Ovary (tissue), 9 donors: Measurements from ENCODE around the gene VTA1. TPM values are rescaled to one million over a fixed set of nuclear protein-coding genes. Genes with fewer than 3 reads are reported as not detected.

Experiments used
- DNase-seq, 5 donors: peaks; one replicate each; pipeline ENCODE4 v3.0.0-alpha.2; 2019 to 2020
- H3K27ac ChIP-seq, 2 donors: fragments of 200-600 bp; one replicate each; pipeline versions ENCODE4 v1.5.1 to v1.8.0; 2019 to 2022
- H3K27me3 ChIP-seq: fragments of 200-600 bp; one replicate; pipeline ENCODE4 v1.8.0; 2022
- H3K36me3 ChIP-seq: fragments of 200-600 bp; sonication (generic); one replicate; pipeline ENCODE4 v1.5.1; 2019
- H3K4me1 ChIP-seq: one replicate; pipeline ENCODE4 v1.8.1; 2013; ENCODE audit warnings: mild to moderate bottlenecking, moderate library complexity; ENCODE audit not compliant: insufficient read depth
- H3K4me3 ChIP-seq: fragments of 200-600 bp; sonication (generic); one replicate; pipeline ENCODE4 v1.5.1; 2017
- H3K9me3 ChIP-seq, 2 donors: fragments of 200-600 bp in 1 of 2; sonication (generic) in 1 of 2; one replicate each; pipeline versions ENCODE4 v1.5.1 to v1.8.1; 2013 to 2019; ENCODE audit warnings: mild to moderate bottlenecking in 1 of 2, moderate library complexity in 1 of 2
- EP300 ChIP-seq: sonication (generic); formaldehyde crosslinking; IDR thresholded peaks from one replicate; pipeline ENCODE4 v1.6.1; 2017; ENCODE audit warnings: antibody characterized with exemption
- POLR2A ChIP-seq: fragments of 450-650 bp; IDR thresholded peaks from one replicate; pipeline ENCODE4 v1.6.1; 2017; ENCODE audit warnings: antibody characterized with exemption, mild to moderate bottlenecking, moderate library complexity
- WGBS, 3 donors: extraction: QIAGEN DNeasy Blood & Tissue Kit in 1 of 3; methylation state at CpG; one replicate each; pipeline versions ENCODE4 v1.1.5 to v1.1.7; 2013 to 2017; 5-methylcytosine and 5-hydroxymethylcytosine counted together
- intact Hi-C, 4 donors: fragments of 100-400 bp; cut with DNase I; formaldehyde crosslinking; loops; one replicate each; pipeline versions ENCODE4 v1.11.0 to v1.15.1; 2022 to 2023
- polyA plus RNA-seq, 2 donors: library from polyadenylated mRNA; stranded (reverse); fragments of 200-250 nt in 1 of 2; fragments of 350-450 nt in 1 of 2; fragmentation: Illumina TruSeq in 1 of 2; extraction: RNeasy Lipid Tissue Mini Kit (QIAGEN cat#74804) in 1 of 2; gene quantifications; one replicate each; pipeline ENCODE4 v1.2.3, GENCODE V29; 2013 to 2014
- total RNA-seq, 7 donors: library from RNA; depleted of rRNA in 2 of 7; stranded (reverse); fragments of >200 nt in 2 of 7; fragmentation: NEBNext Ultra II Directional in 3 of 7; extraction: Animal tissue kit (Norgen Biotek cat#: 25700) in 3 of 7; gene quantifications; one replicate each; pipeline versions ENCODE4 v1.1.0 to v1.2.4, GENCODE V29; 2016 to 2023
- TF ChIP-seq, protein P1 (sequence below), 3 donors: fragments of 450-650 bp in 2 of 3; fragments of 200-600 bp in 1 of 3; IDR thresholded peaks; one replicate each; pipeline versions ENCODE4 v1.5.1 to v1.8.0; 2016 to 2022; ENCODE audit warnings: antibody characterized with exemption in 3 of 3, mild to moderate bottlenecking in 1 of 3
- donor health status: DM: no; HTN: no; CAD: no; lungs with moderate emphysema.
- donor health status: DM: no; HTN: no; CAD: no.
- donor health status: Bipolar disorder and iron deficiency.
- donor health status: DM: yes; HTN: yes; CAD: no.
- donor health status: DM: no; HTN: no; CAD: no.
- donor health status: DM: yes; HTN: yes; CAD: no.

The VTA1 gene
- total and polyA plus RNA-seq, 9 donors, result 17.6 to 36.9 (median 24.5) TPM

DNA sequence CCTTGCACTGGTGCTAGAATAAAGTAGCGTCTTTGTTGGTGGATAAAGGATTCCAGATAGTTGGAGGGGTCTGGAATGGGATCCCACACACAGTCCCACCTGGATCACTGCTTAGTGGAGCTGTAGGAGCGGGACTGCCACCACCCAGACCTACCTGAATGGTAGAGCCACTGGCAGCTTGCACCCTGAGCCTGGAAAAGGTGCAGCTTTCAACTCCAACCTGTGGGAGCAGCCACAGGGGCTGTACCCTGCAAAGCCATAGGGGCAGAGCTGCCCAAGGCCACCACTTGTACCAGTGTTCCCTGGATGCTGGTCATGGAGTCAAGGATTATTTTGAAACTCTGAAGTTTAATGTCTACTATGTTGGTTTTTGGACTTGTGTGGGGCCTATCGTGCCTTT lies 26.9 kb downstream of the VTA1 start:
- intact Hi-C loops, result no loop called here
- Histone ChIP-seq H3K27ac (no peak overlapping the region), H3K4me1 (no peaks in the 10 kb centered on the region), H3K9me3 (no peaks in the 10 kb centered on the region), H3K27me3 (no peaks in the 10 kb centered on the region), H3K36me3 (no peaks in the 10 kb centered on the region), H3K4me3 (no peak overlapping the region)
- WGBS, 3 donors, result 94 to 100% (median 95%) methylated on average over 3 of the region's 3 CpGs
- no peak for DNase-seq
- TF ChIP-seq EP300 (no peak), POLR2A (no peak)
- TF ChIP-seq, protein P1, sequence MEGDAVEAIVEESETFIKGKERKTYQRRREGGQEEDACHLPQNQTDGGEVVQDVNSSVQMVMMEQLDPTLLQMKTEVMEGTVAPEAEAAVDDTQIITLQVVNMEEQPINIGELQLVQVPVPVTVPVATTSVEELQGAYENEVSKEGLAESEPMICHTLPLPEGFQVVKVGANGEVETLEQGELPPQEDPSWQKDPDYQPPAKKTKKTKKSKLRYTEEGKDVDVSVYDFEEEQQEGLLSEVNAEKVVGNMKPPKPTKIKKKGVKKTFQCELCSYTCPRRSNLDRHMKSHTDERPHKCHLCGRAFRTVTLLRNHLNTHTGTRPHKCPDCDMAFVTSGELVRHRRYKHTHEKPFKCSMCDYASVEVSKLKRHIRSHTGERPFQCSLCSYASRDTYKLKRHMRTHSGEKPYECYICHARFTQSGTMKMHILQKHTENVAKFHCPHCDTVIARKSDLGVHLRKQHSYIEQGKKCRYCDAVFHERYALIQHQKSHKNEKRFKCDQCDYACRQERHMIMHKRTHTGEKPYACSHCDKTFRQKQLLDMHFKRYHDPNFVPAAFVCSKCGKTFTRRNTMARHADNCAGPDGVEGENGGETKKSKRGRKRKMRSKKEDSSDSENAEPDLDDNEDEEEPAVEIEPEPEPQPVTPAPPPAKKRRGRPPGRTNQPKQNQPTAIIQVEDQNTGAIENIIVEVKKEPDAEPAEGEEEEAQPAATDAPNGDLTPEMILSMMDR (IDR thresholded peaks at IDR 0.05), result no peak

DNA sequence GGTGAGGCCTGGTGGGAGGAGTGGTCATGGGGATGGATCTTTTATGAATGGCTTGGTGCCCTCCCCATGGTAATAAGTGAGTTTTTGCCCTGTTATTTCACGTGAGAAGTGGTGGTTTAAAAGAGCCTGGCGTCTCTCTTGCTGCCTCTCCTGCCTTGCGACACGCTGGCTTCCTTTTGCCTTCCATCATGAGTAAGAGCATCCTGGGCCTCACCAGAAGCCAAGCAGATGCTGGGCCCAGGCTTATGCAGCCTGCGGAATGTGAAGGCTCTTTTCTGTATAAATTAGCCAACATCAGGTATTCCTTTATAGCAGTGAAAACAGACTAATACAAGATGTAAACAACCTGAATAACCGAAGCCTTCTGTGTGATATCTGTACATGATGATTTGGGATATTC lies 27.6 kb downstream of the VTA1 start:
- H3K36me3 ChIP-seq, result no peaks in the 10 kb centered on the region
- intact Hi-C loops, result no loop called here

DNA sequence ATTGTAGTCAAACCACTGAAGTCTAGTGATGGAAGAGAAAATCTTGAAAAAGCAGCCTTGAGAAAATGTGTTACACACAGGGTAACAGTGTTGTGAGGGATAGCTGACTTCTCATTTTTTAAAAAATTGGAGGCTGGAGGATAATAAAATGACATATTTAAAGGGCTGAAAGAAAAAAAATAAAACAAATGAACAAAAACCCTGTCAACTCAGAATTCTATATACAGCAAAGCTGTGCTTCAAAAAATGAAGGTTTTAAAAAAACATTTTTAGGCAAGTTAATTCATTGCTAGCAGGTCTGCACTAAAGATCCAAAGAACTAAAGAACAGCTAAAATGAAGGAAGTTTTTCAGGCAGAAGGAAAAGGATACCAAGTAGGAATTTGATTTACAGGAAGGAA lies 31.1 kb downstream of the VTA1 start:
- Histone ChIP-seq H3K9me3 (no peaks in the 10 kb centered on the region), H3K4me1 (no peaks in the 10 kb centered on the region), H3K27ac (no peak overlapping the region), H3K4me3 (no peak overlapping the region), H3K27me3 (no peaks in the 10 kb centered on the region), H3K36me3 (no peaks in the 10 kb centered on the region)
- TF ChIP-seq, protein P1 (IDR thresholded peaks at IDR 0.05), result no peak
- TF ChIP-seq EP300 (no peak), POLR2A (no peak)
- no peak for DNase-seq
- intact Hi-C loops, result no loop called here

More for the DNA sequence above, 27.6 kb downstream of the VTA1 start:
- no peaks in the 10 kb centered on the region for H3K27me3 ChIP-seq
- DNase-seq, result no peak
- H3K4me3 ChIP-seq, result no peak overlapping the region
- 95 to 97% (median 96%) methylated on average over 6 of the region's 6 CpGs for WGBS, 3 donors
- H3K27ac ChIP-seq, result no peak overlapping the region
- no peak for TF ChIP-seq EP300
- TF ChIP-seq, protein P1 (IDR thresholded peaks at IDR 0.05), result no peak
- no peak for TF ChIP-seq POLR2A
- no peaks in the 10 kb centered on the region for H3K4me1 ChIP-seq
- no peaks in the 10 kb centered on the region for H3K9me3 ChIP-seq

DNA sequence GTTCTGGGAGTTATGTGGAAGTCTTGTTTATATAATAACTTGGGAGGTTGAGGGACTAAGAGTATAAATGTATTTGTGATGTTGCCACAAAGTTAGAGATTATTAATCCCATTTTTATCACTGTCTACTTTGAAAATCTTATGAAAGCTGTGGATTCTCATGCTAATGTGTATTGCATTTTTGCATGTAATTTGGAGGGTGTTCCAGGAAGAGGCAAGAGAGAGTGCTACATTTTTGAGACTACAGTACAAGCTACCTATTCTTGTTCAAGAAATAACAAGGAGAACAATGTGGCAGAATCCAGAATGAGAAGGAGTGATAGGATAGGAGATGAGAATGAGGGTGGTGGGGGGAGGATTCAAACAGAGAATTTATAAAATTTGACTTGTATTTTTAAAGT lies 34.9 kb downstream of the VTA1 start:
- intact Hi-C loops, result no loop called here
- TF ChIP-seq, protein P1 (IDR thresholded peaks at IDR 0.05), result no peak
- TF ChIP-seq POLR2A, result no peak
- no peak for TF ChIP-seq EP300
- Histone ChIP-seq H3K4me3 (no peak overlapping the region), H3K27me3 (no peaks in the 10 kb centered on the region), H3K4me1 (no peaks in the 10 kb centered on the region), H3K27ac (no peak overlapping the region), H3K9me3 (no peaks in the 10 kb centered on the region), H3K36me3 (no peaks in the 10 kb centered on the region)
- no peak for DNase-seq

DNA sequence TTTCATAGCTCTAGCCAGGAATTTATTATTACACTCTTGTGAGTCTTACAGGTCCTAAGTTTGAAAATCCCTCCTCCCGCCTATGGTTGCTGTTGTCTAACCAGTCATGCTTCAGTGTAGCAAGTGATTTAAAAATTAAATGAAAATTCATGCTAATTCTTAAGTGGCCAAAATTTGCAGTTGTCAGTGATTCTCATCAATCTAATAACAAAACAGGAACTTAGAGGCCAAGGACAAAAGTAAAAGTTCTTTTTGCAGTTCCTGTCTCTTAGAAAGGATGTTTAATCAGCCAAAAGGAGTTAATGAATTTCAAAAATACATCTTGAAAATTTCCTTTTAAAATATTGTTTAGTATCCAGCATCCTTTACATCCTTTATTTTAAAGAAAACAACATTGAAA lies 36.3 kb downstream of the VTA1 start:
- Histone ChIP-seq H3K27ac (no peak overlapping the region), H3K27me3 (no peaks in the 10 kb centered on the region)

More for the DNA sequence above, 36.3 kb downstream of the VTA1 start:
- no peaks in the 10 kb centered on the region for H3K36me3 ChIP-seq
- 94 to 98% (median 95%) methylated on average over 1 of the region's 1 CpG for WGBS, 3 donors
- no peaks in the 10 kb centered on the region for H3K9me3 ChIP-seq
- H3K4me3 ChIP-seq, result no peak overlapping the region
- H3K4me1 ChIP-seq, result no peaks in the 10 kb centered on the region
- TF ChIP-seq POLR2A (no peak), EP300 (no peak)
- TF ChIP-seq, protein P1 (IDR thresholded peaks at IDR 0.05), result no peak
- intact Hi-C loops, result no loop called here
- DNase-seq, result no peak
